ENCODE results near the gene KLHL21.

KLHL21 gene

GRCh38 chr1:6545276-6546112 lies 57.2 kb downstream of the KLHL21 start:
- no peak for TF ChIP-seq CREB1 (IDR thresholded peaks at IDR 0.05; ENCODE audit: low read depth)
- TF ChIP-seq TAF1 (IDR thresholded peaks at IDR 0.05; ENCODE audit: low read depth): no peak
- no peak for TF ChIP-seq TEAD4 (IDR thresholded peaks at IDR 0.05)
- no peak for TF ChIP-seq YY1 (IDR thresholded peaks at IDR 0.05; ENCODE audit: low read depth)

- TF ChIP-seq EP300 (IDR thresholded peaks at IDR 0.05; ENCODE audit: borderline replicate concordance) (no peak), FOXM1 (IDR thresholded peaks at IDR 0.05; ENCODE audit: borderline replicate concordance, low read depth) (no peak), EGR1 (IDR thresholded peaks at IDR 0.05) (no peak), YY1 (IDR thresholded peaks at IDR 0.05; ENCODE audit: low read depth) (no peak), NFIC (IDR thresholded peaks at IDR 0.05) (no peak), REST (IDR thresholded peaks at IDR 0.05; ENCODE audit: low read depth) (no peak), CREB1 (IDR thresholded peaks at IDR 0.05; ENCODE audit: low read depth) (no peak), ZBTB7A (IDR thresholded peaks at IDR 0.05; ENCODE audit: low read depth) (no peak), TCF12 (IDR thresholded peaks at IDR 0.05; ENCODE audit: low read depth) (no peak), TAF1 (IDR thresholded peaks at IDR 0.05; ENCODE audit: low read depth) (no peak), MAX (IDR thresholded peaks at IDR 0.05) (no peak)
Measured at GRCh38 chr1:6544831-6545230, 57.8 kb downstream of the KLHL21 start.
